Stimulated activated naive CD4-positive, alpha-beta T cell treated with Interleukin-2 at 50 U/mL for 16 hours (primary cell): ENCODE data around the gene OR2M3.
"Not testable (repeated sequence)": the region's sequence is repeated elsewhere in the genome, so short reads cannot be mapped to it uniquely, and the experiment has no call there.

Experiments
- DNase-seq: peaks from one replicate; lab custom pipeline; 2025; lab: John Stamatoyannopoulos, UW

Gene OR2M3

GRCh38 chr1:248196965-248197364 is at the start of gene OR2M3:
TSS of gene OR2M3 (plus strand) at chr1:248197265. CDS start at chr1:248203068, 5,803 bp downstream.
- DNase-seq: no peak

GRCh38 chr1:248152056-248152827 is 44.8 kb upstream of the OR2M3 start:
- DNase-seq: no peak

- DNase-seq: no peak
Measured at GRCh38 chr1:248155927-248156326, 41.1 kb upstream of the OR2M3 start.

- DNase-seq: no peak
Measured at GRCh38 chr1:248158758-248159157, 38.3 kb upstream of the OR2M3 start.

- no peak for DNase-seq
Measured at GRCh38 chr1:248164031-248164430, 33.0 kb upstream of the OR2M3 start.

GRCh38 chr1:248165186-248165585 is 31.9 kb upstream of the OR2M3 start:
- no peak for DNase-seq

- DNase-seq: no peak
Measured at GRCh38 chr1:248174521-248174920, 22.5 kb upstream of the OR2M3 start, which contains the start of gene OR2M2. TSS of gene OR2M2 (plus strand) at chr1:248174821. CDS start at chr1:248179986, 5,165 bp downstream.

- DNase-seq: no peak
Measured at GRCh38 chr1:248183996-248184395, 13.1 kb upstream of the OR2M3 start.

GRCh38 chr1:248187363-248187762 is 9.7 kb upstream of the OR2M3 start:
- no peak for DNase-seq

GRCh38 chr1:248189026-248189425 is 8.0 kb upstream of the OR2M3 start:
- no peak for DNase-seq

- no peak for DNase-seq
Measured at GRCh38 chr1:248194117-248194516, 2.9 kb upstream of the OR2M3 start.

- DNase-seq: no peak
Measured at GRCh38 chr1:248215880-248216279, 18.8 kb downstream of the OR2M3 start.

GRCh38 chr1:248225537-248225936 is 28.5 kb downstream of the OR2M3 start:
- no peak for DNase-seq

GRCh38 chr1:248229360-248229908 is 32.4 kb downstream of the OR2M3 start:
- no peak for DNase-seq

- no peak for DNase-seq
Measured at GRCh38 chr1:248231117-248231516, 34.1 kb downstream of the OR2M3 start, which contains the start of gene OR2M4. TSS of gene OR2M4 (plus strand) at chr1:248231417. CDS start at chr1:248238929, 7,512 bp downstream.

GRCh38 chr1:248239478-248239877 is 42.4 kb downstream of the OR2M3 start:
- DNase-seq: no peak

- no peak for DNase-seq
Measured at GRCh38 chr1:248243204-248243603, 46.1 kb downstream of the OR2M3 start.

GRCh38 chr1:248259309-248259708 is 62.2 kb downstream of the OR2M3 start:
- DNase-seq: not testable (repeated sequence)
